Measurements from ENCODE around the gene UBE2J2. TPM values are rescaled to one million over a fixed set of nuclear protein-coding genes. Genes with fewer than 3 reads are reported as not detected.

Gene UBE2J2
- total RNA-seq, 1 experiment from 2014 or later, result 83.4 TPM

DNA sequence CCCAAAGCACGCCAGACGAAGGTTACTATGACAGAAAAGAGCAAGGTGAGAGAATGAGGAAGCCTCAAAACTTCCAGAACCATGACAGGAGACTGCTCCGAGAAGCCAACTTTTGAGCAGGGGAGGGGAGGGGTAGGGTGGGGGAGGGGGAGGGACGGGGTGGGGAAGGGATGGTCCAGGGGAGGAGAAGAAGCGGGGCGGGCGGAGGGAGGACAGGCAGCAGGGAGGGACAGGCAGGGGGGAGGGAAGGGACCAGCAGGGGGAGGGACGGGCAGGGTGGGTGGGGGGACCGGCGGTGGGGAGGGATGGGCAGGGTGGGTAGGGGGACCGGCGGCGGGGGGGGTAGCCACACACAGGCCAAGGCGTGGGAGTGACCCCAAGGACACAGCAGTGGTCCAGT lies 48.8 kb upstream of the UBE2J2 start:
- DNase-seq, result no peak

More for the DNA sequence above, 48.8 kb upstream of the UBE2J2 start:
- Histone ChIP-seq H3K23me2 (ENCODE audit: insufficient read length, low read depth, low read length, poor library complexity, severe bottlenecking) (peaks cover 8% of the 10 kb centered on the region), H3K79me2 (ENCODE audit: insufficient read depth, low read length) (peaks cover 17% of the 10 kb centered on the region; the same call in 1 of the 2 replicates), H3K9me3 (ENCODE audit: control insufficient read depth, low read depth, low read length) (no peaks in the 10 kb centered on the region), H2BK120ac (ENCODE audit: low read depth, low read length, poor library complexity, severe bottlenecking) (no peak overlapping the region), H3K27me3 (ENCODE audit: insufficient read depth, low read length) (no peaks in the 10 kb centered on the region), H2AFZ (ENCODE audit: low read length) (no peak overlapping the region), H2AK5ac (ENCODE audit: insufficient read length, low read length) (no peak overlapping the region), H3K14ac (ENCODE audit: insufficient read depth, low read length) (no peak overlapping the region), H3K4me1 (ENCODE audit: insufficient read depth, low read length) (no peaks in the 10 kb centered on the region), H3K27ac (ENCODE audit: insufficient read length, low read depth, low read length) (no peak overlapping the region), H4K8ac (replicated peaks; ENCODE audit: insufficient read length, low read depth, low read length) (no peak overlapping the region), H3T11ph (ENCODE audit: low read length) (no peak overlapping the region), H3K9ac (ENCODE audit: extremely low read depth, insufficient read length, low read length) (no peak overlapping the region), H2BK20ac (ENCODE audit: low read depth, low read length, poor library complexity, severe bottlenecking) (no peak overlapping the region), H2BK15ac (ENCODE audit: low read depth, low read length) (no peak overlapping the region), H3K56ac (ENCODE audit: insufficient read length, low read depth, low read length) (no peak overlapping the region), H4K20me1 (ENCODE audit: control insufficient read depth, insufficient read depth, insufficient read length) (peaks cover 5% of the 10 kb centered on the region), H3K79me1 (ENCODE audit: insufficient read depth, low read depth, low read length, poor library complexity, severe bottlenecking) (peaks cover 8% of the 10 kb centered on the region), H2BK12ac (ENCODE audit: insufficient read length, low read depth, low read length) (no peak overlapping the region), H2BK5ac (ENCODE audit: insufficient read length, low read length) (no peak overlapping the region), H4K91ac (ENCODE audit: insufficient read length, low read depth, low read length) (no peak overlapping the region), H3K4me2 (ENCODE audit: insufficient read depth, insufficient read length, low read length) (no peak overlapping the region), H3K4ac (ENCODE audit: low read depth, low read length) (no peak overlapping the region), H3K23ac (ENCODE audit: insufficient read length, low read depth, low read length) (no peak overlapping the region), H4K5ac (ENCODE audit: insufficient read length, low read depth, low read length) (no peak overlapping the region), H3K18ac (ENCODE audit: insufficient read length, low read depth, low read length) (no peak overlapping the region)
- WGBS (ENCODE audit: extremely low coverage, insufficient read length, low lambda C conversion rate), result no CpG with 5 or more reads among the region's 14 CpGs
- Mint-ChIP-seq H3K27ac (peak overlapping the region in 1 of 3 experiments; percentile 78; a peak in 1 of 7 replicates), H3K9me3 (no peaks in the 10 kb centered on the region), H3K4me1 (peaks cover 2 to 14% of the 10 kb centered on the region in 2 experiments), H3K27me3 (ENCODE audit: low read depth) (no peaks in the 10 kb centered on the region), H3K36me3 (ENCODE audit: insufficient read depth in 1 of 3, low read depth in 3 of 3) (peaks cover 13 to 37% (median 32%) of the 10 kb centered on the region in 3 experiments; a peak in 6 of 7 replicates), H3K4me3 (peak overlapping the region; percentile 71 to 80)
- TF ChIP-seq CTCF (conservative IDR thresholded peaks at IDR 0.05), result no peak

Data from H9 (cell line).